Fibroblast of pulmonary artery (primary cell): ENCODE measurements around the gene ZNF823.
"Not testable (repeated sequence)": the region's sequence is repeated elsewhere in the genome, so short reads cannot be mapped to it uniquely, and the experiment has no call there.

ENCODE experiments used
- DNase-seq: peaks from one replicate; pipeline ENCODE4 v3.0.0-alpha.2; 2010; ENCODE audit warnings: low read depth
- H3K4me3 ChIP-seq: replicated peaks from 2 replicates; pipeline ENCODE4 v1.5.1; 2011; ENCODE audit warnings: low read depth, mild to moderate bottlenecking, control low read depth, low read length, moderate library complexity
- TF ChIP-seq, protein P1 (sequence below): IDR thresholded peaks from 2 replicates; pipeline ENCODE4 v1.5.1; 2011; ENCODE audit warnings: mild to moderate bottlenecking, control low read depth, low read length, inconsistent platforms; ENCODE audit errors: missing control alignments

The ZNF823 gene

DNA sequence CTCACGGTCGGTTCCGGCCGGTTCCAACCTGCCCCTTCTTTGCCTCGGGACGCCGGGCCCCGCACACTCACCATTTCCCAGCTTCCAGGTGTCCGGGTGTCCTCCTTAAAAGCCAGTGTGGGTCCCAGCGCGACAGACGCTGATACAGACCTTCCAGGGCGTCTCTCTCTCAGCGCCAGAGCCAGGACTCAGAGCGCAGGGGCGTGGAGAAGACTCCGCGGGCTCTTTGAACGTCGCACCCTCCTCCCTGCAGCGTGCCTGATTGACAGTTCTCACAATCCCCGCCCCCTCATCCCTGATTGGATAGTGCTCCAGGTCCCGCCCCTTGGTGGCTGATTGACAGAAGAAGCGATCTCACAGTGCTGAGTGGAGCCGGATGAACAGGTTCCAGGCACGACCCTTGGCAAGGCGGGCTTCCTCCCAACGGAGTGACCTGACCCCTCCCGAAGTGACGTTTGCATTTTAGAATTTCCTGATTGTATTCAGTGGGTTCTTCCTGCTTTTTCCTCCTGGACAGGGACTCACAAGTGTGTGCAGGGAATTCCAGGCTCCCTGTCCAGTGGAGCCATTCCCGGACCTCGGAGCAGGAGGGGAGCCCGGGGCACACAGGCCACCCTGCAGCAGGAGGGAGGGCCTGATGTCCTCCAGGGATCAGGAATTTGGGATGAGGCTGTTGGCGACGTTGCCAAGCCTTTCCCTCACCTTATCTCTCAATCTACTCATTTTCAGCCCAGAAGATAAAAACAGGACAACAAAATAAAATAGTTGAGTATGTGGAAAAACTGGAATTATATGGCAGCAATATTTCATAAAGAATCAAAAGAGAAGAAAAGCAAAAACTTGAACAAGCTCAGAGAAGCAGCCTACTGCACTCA is at the start of gene ZNF823:
Gene ZNF823 (minus strand): TSS at position 201 of the 875 bp plus-strand sequence. CDS start 127 bp downstream, at position 74.
- H3K4me3 ChIP-seq: peak within 1 kb of the TSS; percentile 88
- peak; percentile 98 for DNase-seq
- TF ChIP-seq, protein P1, sequence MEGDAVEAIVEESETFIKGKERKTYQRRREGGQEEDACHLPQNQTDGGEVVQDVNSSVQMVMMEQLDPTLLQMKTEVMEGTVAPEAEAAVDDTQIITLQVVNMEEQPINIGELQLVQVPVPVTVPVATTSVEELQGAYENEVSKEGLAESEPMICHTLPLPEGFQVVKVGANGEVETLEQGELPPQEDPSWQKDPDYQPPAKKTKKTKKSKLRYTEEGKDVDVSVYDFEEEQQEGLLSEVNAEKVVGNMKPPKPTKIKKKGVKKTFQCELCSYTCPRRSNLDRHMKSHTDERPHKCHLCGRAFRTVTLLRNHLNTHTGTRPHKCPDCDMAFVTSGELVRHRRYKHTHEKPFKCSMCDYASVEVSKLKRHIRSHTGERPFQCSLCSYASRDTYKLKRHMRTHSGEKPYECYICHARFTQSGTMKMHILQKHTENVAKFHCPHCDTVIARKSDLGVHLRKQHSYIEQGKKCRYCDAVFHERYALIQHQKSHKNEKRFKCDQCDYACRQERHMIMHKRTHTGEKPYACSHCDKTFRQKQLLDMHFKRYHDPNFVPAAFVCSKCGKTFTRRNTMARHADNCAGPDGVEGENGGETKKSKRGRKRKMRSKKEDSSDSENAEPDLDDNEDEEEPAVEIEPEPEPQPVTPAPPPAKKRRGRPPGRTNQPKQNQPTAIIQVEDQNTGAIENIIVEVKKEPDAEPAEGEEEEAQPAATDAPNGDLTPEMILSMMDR: no peak

DNA sequence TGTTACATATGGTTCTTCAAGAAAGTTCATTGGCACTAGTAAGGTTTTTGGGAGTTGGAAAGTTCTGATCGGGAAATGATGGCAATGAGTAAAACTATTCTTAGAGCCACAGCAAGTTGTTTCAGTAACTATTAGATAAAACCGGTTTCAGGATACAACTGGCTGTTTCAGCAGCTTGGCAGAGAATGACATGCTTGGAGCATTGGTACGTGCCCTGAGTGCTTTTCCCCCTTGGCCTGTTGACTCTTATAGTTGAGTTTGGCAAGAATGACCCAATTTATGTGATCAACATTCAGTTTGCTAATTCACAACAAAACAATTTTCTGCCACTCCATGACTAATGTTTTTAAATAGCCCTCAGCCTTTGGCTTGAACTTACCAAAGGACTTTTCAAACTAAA is 48.8 kb upstream of the ZNF823 start:
- no peak overlapping the region for H3K4me3 ChIP-seq
- TF ChIP-seq, protein P1: no peak
- DNase-seq: no peak

DNA sequence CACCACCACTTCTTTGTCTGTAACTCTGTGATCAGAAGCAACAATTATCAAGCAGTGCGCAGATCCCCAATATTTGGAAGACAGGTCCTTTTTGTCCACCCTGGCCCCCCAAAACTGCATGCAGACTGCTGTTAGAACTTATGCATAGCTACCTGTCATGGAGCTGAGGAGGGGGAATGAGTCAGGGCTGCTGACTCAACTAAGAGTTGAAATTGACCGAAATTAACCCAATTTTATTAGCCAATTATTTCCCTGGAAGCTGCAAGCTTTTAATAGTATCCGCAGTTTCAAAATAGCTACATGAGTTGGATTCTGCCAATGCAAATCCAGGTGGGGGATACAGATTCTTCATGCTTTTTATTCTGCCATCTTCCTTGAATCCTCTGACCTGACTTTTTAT is 45.6 kb upstream of the ZNF823 start:
- H3K4me3 ChIP-seq: no peak overlapping the region
- no peak for DNase-seq
- TF ChIP-seq, protein P1: no peak

- TF ChIP-seq, protein P1: no peak
- no peak overlapping the region for H3K4me3 ChIP-seq
- DNase-seq: no peak
Observed at GRCh38 chr19:11783767-11784166, 45.0 kb upstream of the ZNF823 start.

- TF ChIP-seq, protein P1: no peak
- H3K4me3 ChIP-seq: no peak overlapping the region
- DNase-seq: peak; percentile 6
Observed at GRCh38 chr19:11781295-11782057, 42.7 kb upstream of the ZNF823 start.

GRCh38 chr19:11780431-11781020 is 41.8 kb upstream of the ZNF823 start:
- H3K4me3 ChIP-seq: no peak overlapping the region
- DNase-seq: peak; percentile 3
- TF ChIP-seq, protein P1: no peak

DNA sequence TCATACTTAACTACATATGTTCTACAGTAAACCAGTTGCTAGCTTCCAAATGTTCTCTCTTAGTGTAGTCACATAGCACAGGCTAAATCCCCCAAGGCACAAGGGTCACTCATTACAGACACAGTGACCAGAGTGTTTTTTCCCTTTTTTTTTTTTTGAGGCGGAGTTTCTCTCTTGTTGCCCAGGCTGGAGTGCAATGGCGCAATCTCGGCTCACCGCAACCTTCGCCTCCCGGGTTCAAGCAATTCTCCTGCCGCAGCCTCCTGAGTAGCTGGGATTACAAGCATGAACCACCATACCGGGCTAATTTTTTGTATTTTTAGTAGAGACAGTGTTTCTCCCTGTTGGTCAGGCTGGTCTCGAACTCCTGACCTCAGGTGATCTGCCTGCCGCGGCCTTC is 37.9 kb upstream of the ZNF823 start:
- not testable (repeated sequence) for DNase-seq, H3K4me3 ChIP-seq

DNA sequence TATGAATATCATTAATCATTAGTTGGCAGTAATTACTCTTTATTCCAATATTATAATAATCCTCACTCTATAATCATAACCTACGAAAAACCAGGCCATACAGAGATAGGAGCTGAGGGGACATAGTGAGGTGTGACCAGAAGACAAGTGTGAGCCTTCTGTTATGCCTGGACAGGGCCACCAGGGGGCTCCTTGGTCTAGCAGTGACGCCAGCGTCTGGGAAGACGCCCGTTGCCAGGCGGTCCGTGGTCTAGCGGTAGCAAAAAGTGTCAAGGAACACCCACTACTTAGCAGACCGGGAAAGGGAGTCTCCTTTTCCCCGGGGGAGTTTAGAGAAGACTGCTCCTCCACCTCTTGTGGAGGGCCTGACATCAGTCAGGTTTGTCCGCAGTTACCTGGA is 32.8 kb upstream of the ZNF823 start:
- not testable (repeated sequence) for DNase-seq, H3K4me3 ChIP-seq
